ENCODE data around the gene FUT6.

FUT6 gene

GRCh38 chr19:5804516-5805461 is 34.7 kb downstream of the FUT6 start, which contains the start of gene NRTN:
TSS of gene NRTN (plus strand) at chr19:5805067. CDS start at chr19:5824166, 19,099 bp downstream.
- no peak for DNase-seq

- peak; percentile 84 for DNase-seq
Measured at GRCh38 chr19:5803752-5804515, 35.6 kb downstream of the FUT6 start.

- no peak for DNase-seq
Measured at GRCh38 chr19:5803441-5803751, 36.1 kb downstream of the FUT6 start.

GRCh38 chr19:5801796-5802619 is 37.5 kb downstream of the FUT6 start:
- no peak for DNase-seq

- no peak for DNase-seq
Measured at GRCh38 chr19:5800361-5801270, 38.9 kb downstream of the FUT6 start.

- DNase-seq, result no peak
Measured at GRCh38 chr19:5799247-5800241, 40.0 kb downstream of the FUT6 start.

GRCh38 chr19:5798244-5798643 is 41.3 kb downstream of the FUT6 start:
- DNase-seq, result no peak

GRCh38 chr19:5795382-5795919 is 44.1 kb downstream of the FUT6 start:
- no peak for DNase-seq

- no peak for DNase-seq
Measured at GRCh38 chr19:5793188-5793587, 46.3 kb downstream of the FUT6 start.

- no peak for DNase-seq
Measured at GRCh38 chr19:5792224-5792623, 47.3 kb downstream of the FUT6 start.

GRCh38 chr19:5790559-5791520 is 48.7 kb downstream of the FUT6 start, which contains the start of gene DUS3L:
TSS of gene DUS3L (minus strand) at chr19:5791163. CDS start at chr19:5791141, 22 bp downstream.
- DNase-seq, result peak; percentile 98

- DNase-seq, result no peak
Measured at GRCh38 chr19:5789886-5790558, 49.5 kb downstream of the FUT6 start.

- no peak for DNase-seq
Measured at GRCh38 chr19:5789351-5789761, 50.1 kb downstream of the FUT6 start.

- DNase-seq, result no peak
Measured at GRCh38 chr19:5788422-5788821, 51.1 kb downstream of the FUT6 start.

- no peak for DNase-seq
Measured at GRCh38 chr19:5787409-5788182, 51.9 kb downstream of the FUT6 start.

GRCh38 chr19:5786593-5787408 is 52.7 kb downstream of the FUT6 start:
- no peak for DNase-seq

GRCh38 chr19:5785423-5785822 is 54.1 kb downstream of the FUT6 start:
- DNase-seq, result no peak

Data from NCI-H446 treated with DMSO at 0.1 percent for 48 hours (cell line).